ENCODE measurements around the gene PALLD.

The PALLD gene

DNA sequence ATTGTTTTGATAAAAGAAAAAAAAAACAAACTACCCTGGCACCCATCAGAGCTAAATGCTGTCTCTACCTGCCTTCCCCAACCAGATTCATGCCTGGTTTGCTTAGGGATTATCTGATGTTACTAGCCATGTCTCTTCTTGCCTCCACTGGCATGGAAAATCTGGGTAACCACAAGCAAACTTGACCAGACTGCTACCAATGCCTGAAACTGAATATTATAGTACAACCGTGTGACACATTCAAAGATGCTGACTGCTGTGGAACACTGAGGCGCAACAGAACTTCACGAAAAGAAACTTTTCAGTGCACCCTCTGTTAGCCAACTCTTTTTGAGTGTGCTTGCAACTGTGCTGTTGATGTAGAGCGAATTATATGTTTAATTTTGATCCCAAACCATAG is 285.1 kb downstream of the PALLD start:
- DNase-seq (ENCODE audit: insufficient read length, low spot score) (no peak), FAIRE-seq (no peak)
- no peak for TF ChIP-seq POLR2AphosphoS5 (IDR thresholded peaks at IDR 0.05; ENCODE audit: low read depth, low read length)

DNA sequence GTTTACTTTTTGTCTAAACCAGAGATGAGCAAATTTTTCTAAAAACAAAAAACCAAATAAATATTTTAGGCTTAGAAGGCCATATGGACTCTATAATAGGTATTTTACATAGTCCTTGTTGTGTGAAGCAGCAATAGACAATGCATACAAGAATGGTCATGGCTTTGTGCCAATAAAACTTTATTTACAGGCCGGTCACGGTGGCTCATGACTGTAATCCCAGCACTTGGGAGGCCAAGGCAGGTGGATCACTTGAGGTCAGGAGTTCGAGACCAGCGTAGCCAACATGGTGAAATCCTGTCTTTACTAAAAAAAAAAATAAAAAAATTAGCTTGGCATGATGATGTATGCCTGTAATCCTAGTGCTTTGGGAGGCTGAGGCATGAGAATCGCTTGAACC is 285.6 kb downstream of the PALLD start:
- DNase-seq (ENCODE audit: insufficient read length, low spot score): no peak
- FAIRE-seq: no peak
- TF ChIP-seq PAX5 (IDR thresholded peaks at IDR 0.05; ENCODE audit: insufficient read depth, low read length, severe bottlenecking) (no peak), POU2F2 (IDR thresholded peaks at IDR 0.05; ENCODE audit: low read depth, low read length) (no peak), POLR2A (IDR thresholded peaks at IDR 0.05; ENCODE audit: low read depth, low read length) (no peak), SPI1 (IDR thresholded peaks at IDR 0.05; ENCODE audit: low read depth, low read length) (no peak), POLR2AphosphoS5 (IDR thresholded peaks at IDR 0.05; ENCODE audit: low read depth, low read length) (no peak)

DNA sequence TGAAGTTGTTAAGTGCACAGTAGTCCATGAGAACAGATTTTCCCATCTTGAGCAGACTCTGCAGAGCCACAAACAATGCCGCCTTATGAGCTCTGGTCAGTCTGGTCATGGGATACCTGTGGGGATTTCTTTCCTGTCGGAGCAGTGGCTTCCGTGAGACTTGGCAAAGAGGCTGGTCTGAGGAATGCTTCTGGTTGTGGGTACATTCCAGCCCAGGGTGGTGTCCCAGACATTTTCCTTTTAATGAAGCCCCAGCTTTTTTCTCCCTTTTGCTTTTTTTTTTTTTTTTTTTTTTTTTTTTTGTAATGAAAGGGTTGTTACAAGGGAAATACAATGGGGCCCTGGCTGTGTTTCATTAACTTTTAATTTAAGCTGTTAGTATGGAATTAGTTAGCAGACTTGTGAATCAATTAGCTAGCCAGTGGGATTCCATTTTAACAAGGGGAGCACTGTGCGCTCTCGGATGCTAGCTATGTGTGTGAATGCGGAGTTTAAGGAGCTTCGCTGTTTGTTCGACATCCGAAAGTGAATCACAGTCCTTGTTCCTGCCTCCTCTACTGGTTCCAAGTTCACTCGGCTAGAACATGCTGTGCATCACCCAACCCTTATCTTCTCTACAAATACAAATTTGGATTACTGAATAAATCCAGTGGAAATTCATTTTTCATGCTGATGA is 288.1 kb downstream of the PALLD start:
- TF ChIP-seq POU2F2 (IDR thresholded peaks at IDR 0.05; ENCODE audit: low read depth, low read length) (no peak), POLR2AphosphoS5 (IDR thresholded peaks at IDR 0.05; ENCODE audit: low read depth, low read length) (no peak), SPI1 (IDR thresholded peaks at IDR 0.05; ENCODE audit: low read depth, low read length) (no peak), TAF1 (IDR thresholded peaks at IDR 0.05; ENCODE audit: low read depth, low read length) (no peak), POLR2A (IDR thresholded peaks at IDR 0.05; ENCODE audit: low read depth, low read length) (no peak), PAX5 (IDR thresholded peaks at IDR 0.05; ENCODE audit: insufficient read depth, low read length, severe bottlenecking) (no peak)
- DNase-seq (ENCODE audit: insufficient read length, low spot score) (no peak), FAIRE-seq (no peak)

GRCh38 chr4:168787334-168787733 is 290.5 kb downstream of the PALLD start:
- DNase-seq (ENCODE audit: insufficient read length, low spot score): no peak
- TF ChIP-seq POLR2AphosphoS5 (IDR thresholded peaks at IDR 0.05; ENCODE audit: low read depth, low read length) (no peak), PAX5 (IDR thresholded peaks at IDR 0.05; ENCODE audit: insufficient read depth, low read length, severe bottlenecking) (no peak), TAF1 (IDR thresholded peaks at IDR 0.05; ENCODE audit: low read depth, low read length) (no peak), POU2F2 (IDR thresholded peaks at IDR 0.05; ENCODE audit: low read depth, low read length) (no peak), POLR2A (IDR thresholded peaks at IDR 0.05; ENCODE audit: low read depth, low read length) (no peak), SPI1 (IDR thresholded peaks at IDR 0.05; ENCODE audit: low read depth, low read length) (no peak)
- no peak for FAIRE-seq

DNA sequence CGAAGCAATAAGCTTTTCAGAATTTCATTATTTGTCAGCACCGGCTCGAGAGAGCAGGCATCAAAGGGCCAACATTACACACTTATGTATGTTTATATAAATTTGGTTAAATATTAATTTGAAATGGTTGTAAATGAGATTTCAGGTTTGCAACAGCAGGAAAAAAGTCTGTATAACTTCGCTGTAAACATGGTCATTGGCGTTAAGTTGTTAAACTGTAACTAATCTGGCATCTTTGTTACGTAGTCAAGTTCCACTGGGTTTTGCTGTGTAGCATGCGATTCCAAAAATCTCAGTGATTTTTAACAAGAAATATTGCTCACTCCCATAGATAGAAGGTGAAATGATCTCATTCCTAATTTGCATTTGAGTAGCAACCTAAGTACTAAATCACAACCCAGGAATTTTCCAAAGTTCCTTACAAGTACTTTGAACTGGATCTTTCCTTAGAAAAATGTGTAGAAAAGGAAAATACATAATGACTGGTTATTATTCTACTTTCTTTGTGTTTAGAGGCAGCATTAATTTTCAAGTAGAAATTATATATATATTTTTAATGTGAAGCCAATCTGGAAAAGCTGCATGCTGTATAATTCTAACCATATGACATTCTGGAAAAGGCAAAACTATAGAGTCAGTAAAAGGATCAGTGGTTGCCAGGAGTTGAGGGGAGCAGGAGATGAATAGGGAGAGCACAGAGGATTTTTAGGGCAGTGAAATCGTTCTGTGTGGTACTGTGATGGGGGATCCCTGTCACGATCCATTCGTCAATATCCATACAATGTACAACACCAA is 291.1 kb downstream of the PALLD start:
- FAIRE-seq (no peak), DNase-seq (ENCODE audit: insufficient read length, low spot score) (no peak)
- TF ChIP-seq POLR2A (IDR thresholded peaks at IDR 0.05; ENCODE audit: low read depth, low read length): no peak
- no peak for TF ChIP-seq TAF1 (IDR thresholded peaks at IDR 0.05; ENCODE audit: low read depth, low read length)
- no peak for TF ChIP-seq POU2F2 (IDR thresholded peaks at IDR 0.05; ENCODE audit: low read depth, low read length)
- TF ChIP-seq POLR2AphosphoS5 (IDR thresholded peaks at IDR 0.05; ENCODE audit: low read depth, low read length): no peak
- TF ChIP-seq SPI1 (IDR thresholded peaks at IDR 0.05; ENCODE audit: low read depth, low read length): no peak
- no peak for TF ChIP-seq PAX5 (IDR thresholded peaks at IDR 0.05; ENCODE audit: insufficient read depth, low read length, severe bottlenecking)

GRCh38 chr4:168790898-168791297 is 294.0 kb downstream of the PALLD start:
- TF ChIP-seq PAX5 (IDR thresholded peaks at IDR 0.05; ENCODE audit: insufficient read depth, low read length, severe bottlenecking): no peak
- TF ChIP-seq POU2F2 (IDR thresholded peaks at IDR 0.05; ENCODE audit: low read depth, low read length): no peak
- no peak for TF ChIP-seq POLR2A (IDR thresholded peaks at IDR 0.05; ENCODE audit: low read depth, low read length)
- no peak for TF ChIP-seq POLR2AphosphoS5 (IDR thresholded peaks at IDR 0.05; ENCODE audit: low read depth, low read length)
- no peak for TF ChIP-seq TAF1 (IDR thresholded peaks at IDR 0.05; ENCODE audit: low read depth, low read length)
- no peak for TF ChIP-seq SPI1 (IDR thresholded peaks at IDR 0.05; ENCODE audit: low read depth, low read length)
- no peak for FAIRE-seq

DNA sequence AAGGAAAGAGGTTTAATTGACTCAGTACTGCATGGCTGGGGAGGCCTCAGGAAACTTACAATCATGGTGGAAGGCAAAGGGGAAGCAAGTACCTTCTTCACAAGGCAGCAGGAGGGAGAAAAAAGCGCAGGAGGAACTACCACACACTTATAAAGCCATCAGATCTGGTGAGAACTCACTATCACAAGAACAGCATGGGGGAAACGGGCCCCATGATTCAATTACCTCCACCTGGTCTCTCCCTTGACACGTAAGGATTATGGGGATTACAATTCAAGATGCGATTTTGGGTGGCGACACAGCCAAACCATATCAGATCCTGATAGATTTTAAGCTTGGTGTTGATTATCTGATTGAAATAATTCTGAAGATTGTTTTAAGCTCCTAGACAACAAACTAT is 294.5 kb downstream of the PALLD start:
- DNase-seq (ENCODE audit: insufficient read length, low spot score) (no peak), FAIRE-seq (no peak)

More at GRCh38 chr4:168790898-168791297, 294.0 kb downstream of the PALLD start:
- no peak for DNase-seq (ENCODE audit: insufficient read length, low spot score)

DNA sequence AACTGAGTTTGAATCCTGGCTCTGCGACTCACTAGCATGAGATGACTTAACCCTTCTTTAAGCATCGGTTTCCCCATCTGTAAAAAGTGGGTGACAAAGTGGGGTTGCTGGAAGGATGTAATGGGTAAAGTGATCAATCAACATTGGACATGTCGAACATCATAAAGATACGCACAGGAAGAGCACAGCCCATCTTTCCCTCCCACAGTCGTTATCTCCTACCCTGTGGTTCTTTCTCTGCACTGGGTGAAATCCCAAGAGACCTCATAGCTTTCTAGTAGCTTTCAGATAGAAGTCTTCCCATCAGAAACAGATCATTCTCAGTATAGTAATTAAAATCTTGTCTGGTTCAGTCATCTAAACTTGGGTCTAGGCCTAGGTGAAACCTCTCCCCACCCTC is 296.7 kb downstream of the PALLD start:
- DNase-seq (ENCODE audit: insufficient read length, low spot score) (no peak), FAIRE-seq (no peak)
- TF ChIP-seq POLR2A (IDR thresholded peaks at IDR 0.05; ENCODE audit: low read depth, low read length) (no peak), SPI1 (IDR thresholded peaks at IDR 0.05; ENCODE audit: low read depth, low read length) (no peak), POLR2AphosphoS5 (IDR thresholded peaks at IDR 0.05; ENCODE audit: low read depth, low read length) (no peak), PAX5 (IDR thresholded peaks at IDR 0.05; ENCODE audit: insufficient read depth, low read length, severe bottlenecking) (no peak), POU2F2 (IDR thresholded peaks at IDR 0.05; ENCODE audit: low read depth, low read length) (no peak), TAF1 (IDR thresholded peaks at IDR 0.05; ENCODE audit: low read depth, low read length) (no peak)

More for the DNA sequence above, 294.5 kb downstream of the PALLD start:
- no peak for TF ChIP-seq POU2F2 (IDR thresholded peaks at IDR 0.05; ENCODE audit: low read depth, low read length)
- TF ChIP-seq PAX5 (IDR thresholded peaks at IDR 0.05; ENCODE audit: insufficient read depth, low read length, severe bottlenecking): no peak
- no peak for TF ChIP-seq POLR2A (IDR thresholded peaks at IDR 0.05; ENCODE audit: low read depth, low read length)
- TF ChIP-seq POLR2AphosphoS5 (IDR thresholded peaks at IDR 0.05; ENCODE audit: low read depth, low read length): no peak
- TF ChIP-seq TAF1 (IDR thresholded peaks at IDR 0.05; ENCODE audit: low read depth, low read length): no peak
- TF ChIP-seq SPI1 (IDR thresholded peaks at IDR 0.05; ENCODE audit: low read depth, low read length): no peak

DNA sequence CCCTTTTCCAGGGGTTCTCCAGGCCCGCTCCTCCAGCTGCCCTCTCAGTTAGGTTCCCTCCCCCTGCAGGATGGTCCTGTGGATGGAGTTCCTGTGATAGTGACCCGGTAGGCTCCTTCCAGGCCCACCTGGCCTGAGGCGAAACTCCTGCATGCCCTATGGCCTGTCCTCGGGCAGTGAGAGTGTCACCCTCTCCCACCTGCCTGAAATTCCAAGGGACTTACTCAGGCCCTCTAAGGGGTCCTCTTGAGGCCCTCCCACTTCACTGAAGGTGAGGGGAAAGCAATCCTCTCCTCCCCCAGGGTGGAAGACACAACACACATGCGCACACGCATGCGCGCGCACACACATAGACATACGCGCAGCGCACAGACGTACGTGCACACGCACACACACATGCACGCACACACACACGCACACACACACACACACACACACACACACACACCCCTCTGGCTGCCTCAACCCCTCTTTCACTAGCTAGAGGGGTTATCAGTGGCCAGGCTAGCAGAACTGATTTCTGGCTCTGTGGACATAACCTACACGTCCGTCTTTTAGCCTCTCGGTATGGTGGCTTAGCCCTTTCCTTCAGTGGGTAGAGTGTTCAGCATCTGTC is 297.3 kb downstream of the PALLD start:
- TF ChIP-seq SPI1 (IDR thresholded peaks at IDR 0.05; ENCODE audit: low read depth, low read length) (no peak), POLR2AphosphoS5 (IDR thresholded peaks at IDR 0.05; ENCODE audit: low read depth, low read length) (no peak), POLR2A (IDR thresholded peaks at IDR 0.05; ENCODE audit: low read depth, low read length) (no peak), POU2F2 (IDR thresholded peaks at IDR 0.05; ENCODE audit: low read depth, low read length) (no peak), TAF1 (IDR thresholded peaks at IDR 0.05; ENCODE audit: low read depth, low read length) (no peak), PAX5 (IDR thresholded peaks at IDR 0.05; ENCODE audit: insufficient read depth, low read length, severe bottlenecking) (no peak)
- FAIRE-seq: no peak
- DNase-seq (ENCODE audit: insufficient read length, low spot score): no peak

Measured in GM12891 (cell line).